WTC11 (cell line): ENCODE results near the gene ECSCR. TPM values are rescaled to one million over a fixed set of nuclear protein-coding genes. Genes with fewer than 3 reads are reported as not detected.

ENCODE experiments used
- ATAC-seq: fragments of 200-7000 bp; cut with Tn5 transposase; 2 replicates; pipeline ENCODE4 v1.10.0; 2021; ENCODE audit warnings: mild to moderate bottlenecking, moderate library complexity
- CTCF ChIA-PET: fragments of 300-600 bp; sonication (Branson Sonifier 250); formaldehyde crosslinking; loops from one replicate; lab custom pipeline; 2021; ENCODE audit warnings: antibody characterized with exemption; lab: Charles Lee
- POLR2A ChIA-PET: fragments of 350-600 bp; sonication (Branson Sonifier 250); formaldehyde crosslinking; loops from one replicate; lab custom pipeline; 2021; ENCODE audit warnings: antibody characterized with exemption; lab: Charles Lee
- DNase-seq: peaks from one replicate; pipeline ENCODE4 v3.0.0; 2021; ENCODE audit warnings: low spot score
- H3K27ac Mint-ChIP-seq: 2 replicates; pipeline ENCODE4 v1.8.0; 2021; ENCODE audit warnings: mixed read lengths
- H3K27me3 Mint-ChIP-seq: 2 replicates; pipeline ENCODE4 v1.8.0; 2021; ENCODE audit warnings: low read depth, mild to moderate bottlenecking, moderate library complexity, mixed read lengths
- H3K36me3 Mint-ChIP-seq: 2 replicates; pipeline ENCODE4 v1.8.0; 2021; ENCODE audit warnings: mixed read lengths
- H3K4me1 Mint-ChIP-seq: 2 replicates; pipeline ENCODE4 v1.8.0; 2022; ENCODE audit warnings: mixed read lengths
- H3K4me3 Mint-ChIP-seq: 2 replicates; pipeline ENCODE4 v1.8.0; 2021; ENCODE audit warnings: mild to moderate bottlenecking, moderate library complexity, mixed read lengths
- H3K9me3 Mint-ChIP-seq: 2 replicates; pipeline ENCODE4 v1.8.0; 2021; ENCODE audit warnings: mixed read lengths
- AR ChIP-seq: fragments of 250-450 bp; sonication (Bioruptor Pico); IDR thresholded peaks from 2 replicates; pipeline ENCODE4 v1.9.0; 2021; ENCODE audit warnings: mild to moderate bottlenecking
- ATF2 ChIP-seq: sonication (generic); formaldehyde crosslinking; IDR thresholded peaks from 2 replicates; pipeline ENCODE4 v1.8.1; 2022; ENCODE audit warnings: low read depth, missing genetic modification reagents, borderline replicate concordance
- ESRRA ChIP-seq: sonication (generic); formaldehyde crosslinking; IDR thresholded peaks from 2 replicates; pipeline ENCODE4 v1.8.1; 2022; ENCODE audit warnings: mild to moderate bottlenecking, missing genetic modification reagents, borderline replicate concordance
- JAZF1 ChIP-seq: fragments of 250-450 bp; sonication (Bioruptor Pico); IDR thresholded peaks from 2 replicates; pipeline ENCODE4 v1.9.0; 2021; ENCODE audit warnings: moderate library complexity, mild to moderate bottlenecking, inconsistent platforms
- KAT7 ChIP-seq: sonication (generic); formaldehyde crosslinking; IDR thresholded peaks from 2 replicates; pipeline ENCODE4 v1.8.1; 2023; ENCODE audit warnings: missing genetic modification reagents, mild to moderate bottlenecking, borderline replicate concordance
- MYBL2 ChIP-seq: sonication (generic); formaldehyde crosslinking; IDR thresholded peaks from 2 replicates; pipeline ENCODE4 v1.8.1; 2023; ENCODE audit warnings: mild to moderate bottlenecking, moderate library complexity, missing genetic modification reagents
- NFATC4 ChIP-seq: fragments of 250-450 bp; sonication (Bioruptor Pico); IDR thresholded peaks from 2 replicates; pipeline ENCODE4 v1.9.0; 2021; ENCODE audit warnings: mild to moderate bottlenecking
- NFYB ChIP-seq: sonication (generic); formaldehyde crosslinking; conservative IDR thresholded peaks from 2 replicates; pipeline ENCODE4 v1.8.0; 2022; ENCODE audit warnings: low read depth, missing genetic modification reagents
- NR1H2 ChIP-seq: sonication (generic); formaldehyde crosslinking; IDR thresholded peaks from 2 replicates; pipeline ENCODE4 v1.9.0; 2021; ENCODE audit warnings: mild to moderate bottlenecking, moderate library complexity, missing genetic modification reagents
- NR2C2 ChIP-seq: sonication (generic); formaldehyde crosslinking; IDR thresholded peaks from 2 replicates; pipeline ENCODE4 v1.8.0; 2022; ENCODE audit warnings: mild to moderate bottlenecking, missing genetic modification reagents
- USF1 ChIP-seq: sonication (generic); formaldehyde crosslinking; IDR thresholded peaks from 2 replicates; pipeline ENCODE4 v1.8.0; 2022; ENCODE audit warnings: mild to moderate bottlenecking, missing genetic modification reagents
- USF2 ChIP-seq: sonication (generic); formaldehyde crosslinking; IDR thresholded peaks from 2 replicates; pipeline ENCODE4 v1.8.1; 2023; ENCODE audit warnings: mild to moderate bottlenecking, missing genetic modification reagents, moderate library complexity
- ZBTB21 ChIP-seq: sonication (generic); formaldehyde crosslinking; IDR thresholded peaks from 2 replicates; pipeline ENCODE4 v1.8.1; 2023; ENCODE audit warnings: mild to moderate bottlenecking, missing genetic modification reagents, borderline replicate concordance
- ZNF121 ChIP-seq: sonication (generic); formaldehyde crosslinking; IDR thresholded peaks from 2 replicates; pipeline ENCODE4 v1.8.0; 2023; ENCODE audit warnings: missing genetic modification reagents
- ZNF138 ChIP-seq: sonication (generic); formaldehyde crosslinking; conservative IDR thresholded peaks from 2 replicates; pipeline ENCODE4 v1.8.1; 2022; ENCODE audit warnings: mild to moderate bottlenecking, moderate library complexity, missing genetic modification reagents
- ZNF232 ChIP-seq: sonication (generic); formaldehyde crosslinking; IDR thresholded peaks from 2 replicates; pipeline ENCODE4 v1.8.0; 2022; ENCODE audit warnings: mild to moderate bottlenecking, missing genetic modification reagents
- ZNF671 ChIP-seq: fragments of 250-450 bp; sonication (Bioruptor Pico); IDR thresholded peaks from 2 replicates; pipeline ENCODE4 v1.8.0; 2021; ENCODE audit warnings: mild to moderate bottlenecking
- total RNA-seq: library from RNA; stranded (reverse); gene quantifications from 3 replicates; pipeline ENCODE4 v1.2.3, GENCODE V29; 2021

Gene ECSCR
- total RNA-seq, 1 experiment from 2014 or later: 2.7 TPM

GRCh38 chr5:139473105-139473504 lies 10.6 kb upstream of the ECSCR start (continued):
- no peak for TF ChIP-seq NR2C2 (CRISPR knock-in tag)

- Mint-ChIP-seq H3K27me3 (peaks cover 4% of the 10 kb centered on the region; the same call in 1 of the 2 replicates), H3K9me3 (no peaks in the 10 kb centered on the region), H3K27ac (no peak overlapping the region), H3K4me1 (peaks cover 33% of the 10 kb centered on the region), H3K36me3 (no peaks in the 10 kb centered on the region), H3K4me3 (no peak overlapping the region)
- DNase-seq: no peak
- TF ChIP-seq KAT7: no peak
- TF ChIP-seq ZNF138 (CRISPR knock-in tag): no peak
- TF ChIP-seq ZBTB21 (CRISPR knock-in tag): no peak
- no peak for TF ChIP-seq ZNF671 (CRISPR knock-in tag)
- no peak for TF ChIP-seq ATF2 (CRISPR knock-in tag)
- no peak for TF ChIP-seq ZNF232 (CRISPR knock-in tag)
- no peak for TF ChIP-seq NR2C2 (CRISPR knock-in tag)
- no peak for TF ChIP-seq JAZF1 (CRISPR knock-in tag)
- no peak for TF ChIP-seq USF1
- ChIA-PET POLR2A (interaction anchor here (1.2 to 1.5 kb wide), 2 partner anchors 10 to 33 kb away, joined by 3 to 7 read pairs; partner anchors contain the start of gene DNAJC18), CTCF (interaction anchor here (0.6 to 2.0 kb wide), 5 partner anchors 10 to 879 kb away, joined by 3 to 6 read pairs (median 3); partner anchors contain the start of genes DNAJC18 and ECSCR)
- ATAC-seq: no peak
Observed at GRCh38 chr5:139472386-139473030, 10.0 kb upstream of the ECSCR start.

GRCh38 chr5:139470821-139471300 lies 8.3 kb upstream of the ECSCR start, which contains the start of gene SMIM33:
Gene SMIM33, plus strand, starts transcription at chr5:139471004. Its CDS starts 118 bp downstream, at chr5:139471122.
- ChIA-PET CTCF (interaction anchor here (1.3 kb wide), 1 partner anchor 48 kb away, joined by 8 read pairs; no protein-coding TSS in a partner anchor), POLR2A (interaction anchor here (0.6 to 1.1 kb wide), 2 partner anchors 9 to 38 kb away, joined by 3 to 4 read pairs; no protein-coding TSS in a partner anchor)
- Mint-ChIP-seq H3K27ac (no peak within 1 kb of the TSS), H3K9me3 (no peaks in the 10 kb centered on the region), H3K4me1 (peaks cover 33% of the 10 kb centered on the region), H3K36me3 (no peaks in the 10 kb centered on the region), H3K4me3 (no peak within 1 kb of the TSS), H3K27me3 (peaks cover 4% of the 10 kb centered on the region; the same call in 1 of the 2 replicates)
- DNase-seq (no peak), ATAC-seq (no peak)
- TF ChIP-seq MYBL2 (CRISPR knock-in tag): no peak

GRCh38 chr5:139468421-139468931 lies 5.9 kb upstream of the ECSCR start:
- ATAC-seq (peak; percentile 72), DNase-seq (peak; percentile 45)
- ChIA-PET CTCF (interaction anchor here (1.0 kb wide), 1 partner anchor 46 kb away, joined by 3 read pairs; no protein-coding TSS in a partner anchor), POLR2A (no interaction called here)
- H3K27me3 Mint-ChIP-seq: peaks cover 4% of the 10 kb centered on the region; the same call in 1 of the 2 replicates
- H3K36me3 Mint-ChIP-seq: no peaks in the 10 kb centered on the region
- peaks cover 27% of the 10 kb centered on the region for H3K4me1 Mint-ChIP-seq
- H3K4me3 Mint-ChIP-seq: no peak overlapping the region
- no peaks in the 10 kb centered on the region for H3K9me3 Mint-ChIP-seq
- peak overlapping the region; percentile 36; the same call in 1 of the 2 replicates for H3K27ac Mint-ChIP-seq
- no peak for TF ChIP-seq NR1H2 (CRISPR knock-in tag)
- TF ChIP-seq USF2 (CRISPR knock-in tag): no peak
- no peak for TF ChIP-seq ESRRA (CRISPR knock-in tag)
- no peak for TF ChIP-seq NFATC4 (CRISPR knock-in tag)
- TF ChIP-seq NFYB (CRISPR knock-in tag): no peak
- no peak for TF ChIP-seq AR (CRISPR knock-in tag)
- no peak for TF ChIP-seq ZNF121 (CRISPR knock-in tag)
